ENCODE measurements around the gene MRI1. TPM values are rescaled to one million over a fixed set of nuclear protein-coding genes. Genes with fewer than 3 reads are reported as not detected.

The MRI1 gene
- total RNA-seq, 4 donors from 2014 or later: 32.0 to 50.9 (median 37.2) TPM

DNA sequence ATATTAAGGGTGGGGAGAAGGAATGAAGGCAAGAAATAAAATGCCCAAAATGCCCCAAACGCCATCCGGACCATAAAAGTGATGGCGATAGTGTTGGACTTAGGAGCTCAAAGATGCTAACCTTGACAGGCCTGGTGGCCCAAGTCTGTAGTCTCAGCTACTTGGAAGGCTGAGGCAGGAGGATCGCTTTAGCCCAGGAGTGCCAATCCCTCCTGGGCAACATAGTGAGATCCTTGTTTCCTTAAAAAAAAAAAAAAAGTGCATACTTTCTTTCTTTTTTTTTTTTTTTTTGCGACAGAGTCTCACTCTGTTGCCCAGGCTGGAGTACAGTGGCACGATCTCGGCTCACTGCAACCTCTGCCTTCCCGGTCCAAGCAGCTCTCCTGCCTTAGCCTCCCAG lies 32.0 kb upstream of the MRI1 start:
- no peaks in the 10 kb centered on the region for H3K9me3 ChIP-seq
- 88 to 94% methylated on average over 8 of the region's 8 CpGs for WGBS, 2 donors
- H3K27ac ChIP-seq: peak overlapping the region; percentile 87 to 97 (median 94)

DNA sequence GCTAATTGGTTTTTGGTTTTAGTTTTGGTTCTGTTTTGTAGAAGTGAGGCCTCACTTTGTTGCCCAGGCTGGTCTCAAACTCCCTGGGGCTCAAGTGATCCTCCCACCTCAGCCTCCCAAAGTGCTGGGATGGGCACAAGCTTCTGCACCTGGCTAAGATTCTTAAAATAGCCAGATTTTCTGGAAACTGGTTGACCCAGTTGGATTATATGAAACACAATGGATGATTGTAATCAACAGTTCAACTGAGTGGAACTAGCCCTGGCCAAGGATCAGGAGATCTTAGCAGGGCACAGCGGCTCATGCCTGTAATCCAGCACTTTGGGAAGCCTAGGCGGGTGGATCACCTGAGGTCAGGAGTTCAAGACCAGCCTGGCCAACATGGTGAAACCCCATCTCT lies 29.6 kb upstream of the MRI1 start:
- WGBS, 2 donors: 77% methylated on average over 2 of the region's 2 CpGs; no CpG with 5 or more reads in 1 of the 2 donors

More for the DNA sequence above, 32.0 kb upstream of the MRI1 start:
- Histone ChIP-seq H3K4me3 (peak overlapping the region in 2 of 4 donors; percentile 50 to 77), H3K27me3 (no peaks in the 10 kb centered on the region), H3K36me3 (no peaks in the 10 kb centered on the region), H3K4me1 (peaks cover 13 to 45% (median 17%) of the 10 kb centered on the region in 3 donors)
- TF ChIP-seq POLR2A (IDR thresholded peaks at IDR 0.05): no peak
- TF ChIP-seq, protein P1, sequence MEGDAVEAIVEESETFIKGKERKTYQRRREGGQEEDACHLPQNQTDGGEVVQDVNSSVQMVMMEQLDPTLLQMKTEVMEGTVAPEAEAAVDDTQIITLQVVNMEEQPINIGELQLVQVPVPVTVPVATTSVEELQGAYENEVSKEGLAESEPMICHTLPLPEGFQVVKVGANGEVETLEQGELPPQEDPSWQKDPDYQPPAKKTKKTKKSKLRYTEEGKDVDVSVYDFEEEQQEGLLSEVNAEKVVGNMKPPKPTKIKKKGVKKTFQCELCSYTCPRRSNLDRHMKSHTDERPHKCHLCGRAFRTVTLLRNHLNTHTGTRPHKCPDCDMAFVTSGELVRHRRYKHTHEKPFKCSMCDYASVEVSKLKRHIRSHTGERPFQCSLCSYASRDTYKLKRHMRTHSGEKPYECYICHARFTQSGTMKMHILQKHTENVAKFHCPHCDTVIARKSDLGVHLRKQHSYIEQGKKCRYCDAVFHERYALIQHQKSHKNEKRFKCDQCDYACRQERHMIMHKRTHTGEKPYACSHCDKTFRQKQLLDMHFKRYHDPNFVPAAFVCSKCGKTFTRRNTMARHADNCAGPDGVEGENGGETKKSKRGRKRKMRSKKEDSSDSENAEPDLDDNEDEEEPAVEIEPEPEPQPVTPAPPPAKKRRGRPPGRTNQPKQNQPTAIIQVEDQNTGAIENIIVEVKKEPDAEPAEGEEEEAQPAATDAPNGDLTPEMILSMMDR (IDR thresholded peaks at IDR 0.05): no peak
- intact Hi-C loops (cut with DNase I): no loop called here
- no peak for DNase-seq

DNA sequence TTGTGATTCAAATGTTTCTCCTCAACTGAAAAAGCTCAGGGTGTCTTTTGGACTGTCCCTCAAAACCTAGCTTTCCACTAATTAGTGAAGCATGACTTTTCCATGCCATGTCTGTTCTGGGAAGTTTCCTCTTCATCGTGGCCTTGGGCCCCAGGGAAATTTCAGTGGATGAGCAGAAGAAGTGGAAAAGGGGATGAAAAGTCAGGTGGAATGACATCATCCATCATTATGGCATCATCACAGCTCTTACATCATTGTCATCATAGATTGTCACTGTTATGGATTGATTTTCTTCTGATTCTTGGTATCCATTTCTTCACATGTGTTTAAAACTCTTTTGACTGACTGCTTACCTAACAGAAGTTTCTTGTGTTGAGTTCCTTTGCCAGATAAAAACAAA lies 26.2 kb upstream of the MRI1 start:
- 25 to 91% methylated on average over 1 of the region's 1 CpG for WGBS, 2 donors
- H3K27me3 ChIP-seq: no peaks in the 10 kb centered on the region
- intact Hi-C loops (cut with DNase I): no loop called here
- no peak overlapping the region for H3K27ac ChIP-seq
- H3K9me3 ChIP-seq: no peaks in the 10 kb centered on the region
- no peak overlapping the region for H3K4me3 ChIP-seq
- TF ChIP-seq POLR2A (IDR thresholded peaks at IDR 0.05): no peak
- DNase-seq: no peak
- no peaks in the 10 kb centered on the region for H3K36me3 ChIP-seq
- H3K4me1 ChIP-seq: peaks cover 0 to 12% (median 0%) of the 10 kb centered on the region in 3 donors

More for the DNA sequence above, 29.6 kb upstream of the MRI1 start:
- no peaks in the 10 kb centered on the region for H3K36me3 ChIP-seq
- intact Hi-C loops (cut with DNase I): no loop called here
- no peaks in the 10 kb centered on the region for H3K9me3 ChIP-seq
- H3K27ac ChIP-seq: peak overlapping the region in 1 of 4 donors; percentile 18
- no peak for TF ChIP-seq POLR2A (IDR thresholded peaks at IDR 0.05)
- TF ChIP-seq, protein P1 (IDR thresholded peaks at IDR 0.05): no peak
- H3K4me3 ChIP-seq: no peak overlapping the region
- peaks cover 13 to 39% (median 17%) of the 10 kb centered on the region in 3 donors for H3K4me1 ChIP-seq
- DNase-seq: no peak
- H3K27me3 ChIP-seq: no peaks in the 10 kb centered on the region

DNA sequence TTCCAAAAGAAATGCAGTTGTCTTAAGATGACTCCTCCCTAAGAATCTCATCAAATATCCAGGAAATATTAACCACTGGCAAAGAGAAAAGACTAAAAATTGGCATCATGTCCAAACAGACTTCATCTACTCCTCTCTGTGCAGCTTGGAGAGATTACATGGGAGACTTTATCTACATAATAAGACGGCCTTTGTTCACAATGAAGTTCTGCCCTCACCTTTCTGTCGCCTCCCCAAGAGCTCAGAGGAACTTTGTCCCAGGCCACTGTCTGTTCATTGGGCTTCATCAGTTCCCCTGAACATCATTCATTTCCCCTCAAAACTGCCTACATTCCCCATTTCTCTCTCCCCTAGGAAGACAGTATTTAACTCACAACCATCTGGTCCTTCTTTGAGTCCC lies 22.4 kb upstream of the MRI1 start:
- TF ChIP-seq, protein P1 (IDR thresholded peaks at IDR 0.05): no peak
- TF ChIP-seq POLR2A (IDR thresholded peaks at IDR 0.05): no peak
- Histone ChIP-seq H3K4me1 (no peaks in the 10 kb centered on the region), H3K27ac (no peak overlapping the region), H3K9me3 (no peaks in the 10 kb centered on the region), H3K27me3 (no peaks in the 10 kb centered on the region), H3K4me3 (no peak overlapping the region), H3K36me3 (no peaks in the 10 kb centered on the region)
- DNase-seq: no peak
- WGBS, 2 donors: 81 to 93% methylated on average over 2 of the region's 2 CpGs
- intact Hi-C loops (cut with DNase I): no loop called here

DNA sequence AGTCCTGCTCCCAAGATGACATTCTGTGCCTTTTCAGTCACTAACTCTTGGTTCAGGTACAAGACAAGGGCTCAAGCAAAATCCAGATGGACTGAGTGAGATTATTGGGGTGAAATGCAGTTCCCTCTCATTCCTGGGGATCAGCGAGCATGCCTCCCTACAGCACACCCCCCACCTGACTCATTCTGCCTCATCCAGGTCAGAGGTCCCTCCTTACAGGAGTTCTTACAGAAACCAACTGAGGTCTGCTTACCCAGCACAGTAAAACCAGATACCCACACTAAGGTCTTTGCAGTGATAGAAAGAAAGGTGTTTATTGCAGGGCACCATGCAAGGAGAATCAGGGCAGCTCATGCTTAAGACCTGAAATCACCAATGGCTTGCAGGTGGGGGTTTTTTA lies 21.6 kb upstream of the MRI1 start:
- 63% methylated on average over 1 of the region's 1 CpG; no CpG with 5 or more reads in 1 of the 2 donors for WGBS, 2 donors
- H3K27ac ChIP-seq: no peak overlapping the region

More for the DNA sequence above, 21.6 kb upstream of the MRI1 start:
- no peak for DNase-seq
- Histone ChIP-seq H3K9me3 (no peaks in the 10 kb centered on the region), H3K4me1 (peaks cover 0 to 4% (median 0%) of the 10 kb centered on the region in 3 donors), H3K36me3 (no peaks in the 10 kb centered on the region), H3K27me3 (no peaks in the 10 kb centered on the region), H3K4me3 (no peak overlapping the region)
- intact Hi-C loops (cut with DNase I): no loop called here
- TF ChIP-seq, protein P1 (IDR thresholded peaks at IDR 0.05): no peak
- no peak for TF ChIP-seq POLR2A (IDR thresholded peaks at IDR 0.05)

Measured in esophagus squamous epithelium (tissue), 5 donors.